H9 (cell line): ENCODE data around the gene NEK6. TPM values are rescaled to one million over a fixed set of nuclear protein-coding genes. Genes with fewer than 3 reads are reported as not detected.

ENCODE experiments used
- DNase-seq: peaks from one replicate; pipeline ENCODE4 v3.0.0-alpha.2; 2017
- H2AFZ ChIP-seq: one replicate; pipeline ENCODE4 v1.6.1; 2013; ENCODE audit warnings: mild to moderate bottlenecking, low read length, control low read depth, moderate library complexity
- H2AK5ac ChIP-seq: 2 replicates; pipeline ENCODE4 v1.6.1; 2013; ENCODE audit warnings: low read length, control low read depth, mixed read lengths; ENCODE audit not compliant: insufficient read length
- H2BK120ac ChIP-seq: one replicate; pipeline ENCODE4 v1.6.1; 2013; ENCODE audit warnings: low read depth, mild to moderate bottlenecking, low read length, control low read depth, inconsistent platforms; ENCODE audit not compliant: poor library complexity, severe bottlenecking
- H2BK12ac ChIP-seq: 2 replicates; pipeline ENCODE4 v1.6.1; 2013; ENCODE audit warnings: low read length, control low read depth, mixed read lengths, low read depth; ENCODE audit not compliant: insufficient read length
- H2BK15ac ChIP-seq: 2 replicates; pipeline ENCODE4 v1.6.1; 2013; ENCODE audit warnings: low read depth, low read length, control low read depth
- H2BK20ac ChIP-seq: one replicate; pipeline ENCODE4 v1.6.1; 2013; ENCODE audit warnings: low read depth, mild to moderate bottlenecking, low read length, control low read depth, inconsistent platforms; ENCODE audit not compliant: poor library complexity, severe bottlenecking
- H2BK5ac ChIP-seq: 2 replicates; pipeline ENCODE4 v1.6.1; 2013; ENCODE audit warnings: low read length, control low read depth, mixed read lengths; ENCODE audit not compliant: insufficient read length
- H3K14ac ChIP-seq: 2 replicates; pipeline ENCODE4 v1.6.1; 2013; ENCODE audit warnings: low read length, control low read depth; ENCODE audit not compliant: insufficient read depth
- H3K18ac ChIP-seq: 2 replicates; pipeline ENCODE4 v1.6.1; 2013; ENCODE audit warnings: low read depth, mild to moderate bottlenecking, mixed read lengths, low read length, control low read depth; ENCODE audit not compliant: insufficient read length
- H3K23ac ChIP-seq: 2 replicates; pipeline ENCODE4 v1.6.1; 2013; ENCODE audit warnings: low read length, control low read depth, mixed read lengths, low read depth; ENCODE audit not compliant: insufficient read length
- H3K23me2 ChIP-seq: 2 replicates; pipeline ENCODE4 v1.6.1; 2013; ENCODE audit warnings: low read depth, mild to moderate bottlenecking, mixed read lengths, low read length, control low read depth; ENCODE audit not compliant: insufficient read length, poor library complexity, severe bottlenecking
- H3K27ac ChIP-seq: 2 replicates; pipeline ENCODE4 v1.5.1; 2013; ENCODE audit warnings: low read length, control low read depth, mixed read lengths, low read depth; ENCODE audit not compliant: insufficient read length
- H3K27me3 ChIP-seq: 2 replicates; pipeline ENCODE4 v1.6.1; 2013; ENCODE audit warnings: low read length, control low read depth, inconsistent platforms; ENCODE audit not compliant: insufficient read depth
- H3K4ac ChIP-seq: 2 replicates; pipeline ENCODE4 v1.6.1; 2013; ENCODE audit warnings: low read depth, mild to moderate bottlenecking, control low read depth, inconsistent platforms, low read length, moderate library complexity
- H3K4me1 ChIP-seq: 2 replicates; pipeline ENCODE4 v1.6.1; 2013; ENCODE audit warnings: low read length, control low read depth, inconsistent platforms; ENCODE audit not compliant: insufficient read depth
- H3K4me2 ChIP-seq: 2 replicates; pipeline ENCODE4 v1.6.1; 2013; ENCODE audit warnings: low read length, control low read depth, mixed read lengths; ENCODE audit not compliant: insufficient read length, insufficient read depth
- H3K56ac ChIP-seq: 2 replicates; pipeline ENCODE4 v1.6.1; 2013; ENCODE audit warnings: low read depth, mild to moderate bottlenecking, mixed read lengths, low read length, control low read depth; ENCODE audit not compliant: insufficient read length
- H3K79me1 ChIP-seq: 2 replicates; pipeline ENCODE4 v1.6.1; 2013; ENCODE audit warnings: low read depth, mild to moderate bottlenecking, moderate library complexity, low read length, control low read depth, inconsistent platforms; ENCODE audit not compliant: insufficient read depth, poor library complexity, severe bottlenecking
- H3K79me2 ChIP-seq: 2 replicates; pipeline ENCODE4 v1.6.1; 2013; ENCODE audit warnings: low read length, control low read depth, inconsistent platforms; ENCODE audit not compliant: insufficient read depth
- H3K9ac ChIP-seq: 2 replicates; pipeline ENCODE4 v1.6.1; 2013; ENCODE audit warnings: low read length, control low read depth, mixed read lengths; ENCODE audit not compliant: insufficient read length; ENCODE audit errors: extremely low read depth
- H3K9me3 ChIP-seq: one replicate; pipeline ENCODE4 v1.6.1; 2013; ENCODE audit warnings: low read depth, low read length, inconsistent platforms; ENCODE audit not compliant: control insufficient read depth
- H3T11ph ChIP-seq: one replicate; pipeline ENCODE4 v1.6.1; 2013; ENCODE audit warnings: mild to moderate bottlenecking, low read length, control low read depth, inconsistent platforms
- H4K20me1 ChIP-seq: one replicate; pipeline ENCODE4 v1.6.1; 2013; ENCODE audit not compliant: control insufficient read depth, insufficient read length, insufficient read depth
- H4K5ac ChIP-seq: 2 replicates; pipeline ENCODE4 v1.6.1; 2013; ENCODE audit warnings: low read depth, mild to moderate bottlenecking, mixed read lengths, low read length, control low read depth; ENCODE audit not compliant: insufficient read length
- H4K8ac ChIP-seq: replicated peaks from 2 replicates; pipeline ENCODE4 v1.6.1; 2013; ENCODE audit warnings: low read length, control low read depth, mixed read lengths, low read depth; ENCODE audit not compliant: insufficient read length
- H4K91ac ChIP-seq: 2 replicates; pipeline ENCODE4 v1.6.1; 2013; ENCODE audit warnings: low read depth, mild to moderate bottlenecking, moderate library complexity, mixed read lengths, low read length, control low read depth; ENCODE audit not compliant: insufficient read length
- H3K27ac Mint-ChIP-seq, 3 experiments: 2 replicates in 2 of 3; 3 replicates in 1 of 3; pipeline ENCODE4 v1.8.0; 2020 to 2021; ENCODE audit warnings: mixed read lengths in 3 of 3, mild to moderate bottlenecking in 1 of 3, moderate library complexity in 1 of 3
- H3K27me3 Mint-ChIP-seq: 2 replicates; pipeline ENCODE4 v1.8.0; 2021; ENCODE audit warnings: low read depth, mild to moderate bottlenecking, moderate library complexity, mixed read lengths
- H3K36me3 Mint-ChIP-seq, 3 experiments: 2 replicates in 2 of 3; 3 replicates in 1 of 3; pipeline ENCODE4 v1.8.0; 2020 to 2021; ENCODE audit warnings: low read depth in 3 of 3, mixed read lengths in 3 of 3; ENCODE audit not compliant: insufficient read depth in 1 of 3
- H3K4me1 Mint-ChIP-seq, 2 experiments: 2 replicates each; pipeline ENCODE4 v1.8.0; 2020; ENCODE audit warnings: mixed read lengths in 2 of 2
- H3K4me3 Mint-ChIP-seq, 2 experiments: 2 replicates in 1 of 2; 3 replicates in 1 of 2; pipeline ENCODE4 v1.8.0; 2020 to 2021; ENCODE audit warnings: mild to moderate bottlenecking in 2 of 2, mixed read lengths in 2 of 2, moderate library complexity in 1 of 2
- H3K9me3 Mint-ChIP-seq, 2 experiments: 2 replicates in 1 of 2; 3 replicates in 1 of 2; pipeline ENCODE4 v1.8.0; 2020; ENCODE audit warnings: mild to moderate bottlenecking in 2 of 2, mixed read lengths in 2 of 2, moderate library complexity in 1 of 2
- WGBS: extraction: QIAGEN DNeasy Blood & Tissue Kit; methylation state at CpG from one replicate; pipeline ENCODE4 v1.1.7; 2013; ENCODE audit warnings: missing lambda C conversion rate, low lambda C conversion rate, mixed read lengths; ENCODE audit not compliant: insufficient read length; ENCODE audit errors: extremely low coverage; 5-methylcytosine and 5-hydroxymethylcytosine counted together
- total RNA-seq: library from RNA; stranded (reverse); gene quantifications from 2 replicates; pipeline ENCODE4 v1.2.1, GENCODE V29; 2021
- TF ChIP-seq, protein P1 (sequence below): fragments of 200-600 bp; sonication (generic); conservative IDR thresholded peaks from 3 replicates; pipeline ENCODE4 v1.8.0; 2021; ENCODE audit warnings: antibody characterized with exemption, mild to moderate bottlenecking

NEK6 gene
- total RNA-seq, 1 experiment from 2014 or later = 14.3 TPM

DNA sequence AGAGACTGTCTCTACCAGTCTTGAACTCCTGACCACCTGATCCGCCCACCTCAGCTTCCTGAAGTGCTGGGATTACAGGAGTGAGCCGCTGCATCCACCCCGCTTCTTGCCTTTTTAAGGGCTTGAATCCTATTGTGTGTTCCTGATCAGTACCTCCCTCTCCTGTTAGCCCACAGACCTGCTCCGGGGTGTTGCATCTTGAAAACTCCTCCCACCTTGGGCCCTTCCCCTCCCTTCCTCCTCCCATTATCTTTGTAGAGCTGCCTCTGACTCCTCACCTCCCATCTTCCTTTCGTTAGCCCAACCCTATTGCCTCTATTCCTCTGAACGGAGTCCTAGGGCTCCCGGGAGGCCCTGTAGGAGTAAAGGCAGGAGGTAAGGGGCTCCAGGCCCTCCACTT, 48.5 kb upstream of the NEK6 start:
- no peak overlapping the region for H3K9ac ChIP-seq

More for the DNA sequence above, 48.5 kb upstream of the NEK6 start:
- Mint-ChIP-seq H3K27ac (0 out of 7 replicates have a peak overlapping the region, but pooled peaks of 1 of the 3 experiments have one; percentile 3), H3K36me3 (no peaks in the 10 kb centered on the region), H3K4me1 (peaks cover 6 to 19% of the 10 kb centered on the region in 2 experiments; a peak in 3 of 4 replicates), H3K9me3 (peaks cover 0 to 4% of the 10 kb centered on the region in 2 experiments; a peak in 1 of 5 replicates), H3K27me3 (peaks cover 18% of the 10 kb centered on the region), H3K4me3 (no peak overlapping the region)
- no peaks in the 10 kb centered on the region for H4K20me1 ChIP-seq
- TF ChIP-seq, protein P1, sequence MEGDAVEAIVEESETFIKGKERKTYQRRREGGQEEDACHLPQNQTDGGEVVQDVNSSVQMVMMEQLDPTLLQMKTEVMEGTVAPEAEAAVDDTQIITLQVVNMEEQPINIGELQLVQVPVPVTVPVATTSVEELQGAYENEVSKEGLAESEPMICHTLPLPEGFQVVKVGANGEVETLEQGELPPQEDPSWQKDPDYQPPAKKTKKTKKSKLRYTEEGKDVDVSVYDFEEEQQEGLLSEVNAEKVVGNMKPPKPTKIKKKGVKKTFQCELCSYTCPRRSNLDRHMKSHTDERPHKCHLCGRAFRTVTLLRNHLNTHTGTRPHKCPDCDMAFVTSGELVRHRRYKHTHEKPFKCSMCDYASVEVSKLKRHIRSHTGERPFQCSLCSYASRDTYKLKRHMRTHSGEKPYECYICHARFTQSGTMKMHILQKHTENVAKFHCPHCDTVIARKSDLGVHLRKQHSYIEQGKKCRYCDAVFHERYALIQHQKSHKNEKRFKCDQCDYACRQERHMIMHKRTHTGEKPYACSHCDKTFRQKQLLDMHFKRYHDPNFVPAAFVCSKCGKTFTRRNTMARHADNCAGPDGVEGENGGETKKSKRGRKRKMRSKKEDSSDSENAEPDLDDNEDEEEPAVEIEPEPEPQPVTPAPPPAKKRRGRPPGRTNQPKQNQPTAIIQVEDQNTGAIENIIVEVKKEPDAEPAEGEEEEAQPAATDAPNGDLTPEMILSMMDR = peak; percentile 35; the same call in 1 of the 3 replicates
- no peak overlapping the region for H2AFZ ChIP-seq
- H4K5ac ChIP-seq = no peak overlapping the region
- no CpG with 5 or more reads among the region's 7 CpGs for WGBS
- H2BK15ac ChIP-seq = no peak overlapping the region
- H3K23ac ChIP-seq = no peak overlapping the region
- H3K79me1 ChIP-seq = no peaks in the 10 kb centered on the region
- no peak overlapping the region for H3K4ac ChIP-seq
- H3K27ac ChIP-seq = no peak overlapping the region
- H3K18ac ChIP-seq = no peak overlapping the region
- H3K23me2 ChIP-seq = no peaks in the 10 kb centered on the region
- H3K4me1 ChIP-seq = no peaks in the 10 kb centered on the region
- no peak overlapping the region for H3T11ph ChIP-seq
- no peak overlapping the region for H2BK20ac ChIP-seq
- peak overlapping the region; percentile 20; the same call in 1 of the 2 replicates for H3K14ac ChIP-seq
- H3K4me2 ChIP-seq = no peak overlapping the region
- H2BK120ac ChIP-seq = no peak overlapping the region
- H3K56ac ChIP-seq = no peak overlapping the region
- no peak overlapping the region for H4K8ac ChIP-seq
- H2AK5ac ChIP-seq = no peak overlapping the region
- H3K9me3 ChIP-seq = peaks cover 6% of the 10 kb centered on the region
- no peak overlapping the region for H2BK5ac ChIP-seq
- no peak overlapping the region for H2BK12ac ChIP-seq
- H3K27me3 ChIP-seq = no peaks in the 10 kb centered on the region
- H3K79me2 ChIP-seq = no peaks in the 10 kb centered on the region
- peak; percentile 90 for DNase-seq
- no peak overlapping the region for H4K91ac ChIP-seq
